Femur (tissue), 1 donor: ENCODE measurements around the gene METAP1D.
"Not testable (repeated sequence)": the region's sequence is repeated elsewhere in the genome, so short reads cannot be mapped to it uniquely, and the experiment has no call there.

Source experiments
- DNase-seq: peaks from one replicate; pipeline ENCODE4 v3.0.0-alpha.2; 2017

METAP1D gene

DNA sequence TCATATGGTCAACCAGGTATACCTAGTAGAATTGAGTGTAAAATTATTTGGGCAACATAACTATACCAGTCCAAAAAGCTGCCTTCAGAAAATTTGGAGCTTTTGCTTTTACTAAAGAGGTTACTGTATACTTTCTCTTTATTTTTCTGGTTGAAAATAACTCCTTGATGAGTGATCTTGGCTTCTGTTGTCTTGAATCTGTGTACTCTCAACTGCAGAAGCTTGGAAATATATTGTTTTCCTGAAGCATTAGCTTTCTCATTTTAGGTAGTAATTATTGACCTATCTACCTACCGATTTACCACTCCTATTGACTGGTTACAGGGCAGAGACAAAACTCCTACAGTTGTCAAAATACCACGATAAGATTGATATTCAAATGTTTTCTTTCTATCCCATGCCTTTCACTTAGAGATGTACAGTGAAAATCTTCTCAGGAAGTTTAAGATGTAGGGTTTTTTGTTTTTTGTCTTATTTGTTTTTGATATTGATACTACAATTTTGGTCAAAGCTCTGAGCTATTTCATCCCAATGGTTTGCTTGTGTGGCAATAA, 49.9 kb downstream of the METAP1D start:
- DNase-seq = no peak

GRCh38 chr2:172050479-172051125, 50.8 kb downstream of the METAP1D start:
- DNase-seq = no peak

DNA sequence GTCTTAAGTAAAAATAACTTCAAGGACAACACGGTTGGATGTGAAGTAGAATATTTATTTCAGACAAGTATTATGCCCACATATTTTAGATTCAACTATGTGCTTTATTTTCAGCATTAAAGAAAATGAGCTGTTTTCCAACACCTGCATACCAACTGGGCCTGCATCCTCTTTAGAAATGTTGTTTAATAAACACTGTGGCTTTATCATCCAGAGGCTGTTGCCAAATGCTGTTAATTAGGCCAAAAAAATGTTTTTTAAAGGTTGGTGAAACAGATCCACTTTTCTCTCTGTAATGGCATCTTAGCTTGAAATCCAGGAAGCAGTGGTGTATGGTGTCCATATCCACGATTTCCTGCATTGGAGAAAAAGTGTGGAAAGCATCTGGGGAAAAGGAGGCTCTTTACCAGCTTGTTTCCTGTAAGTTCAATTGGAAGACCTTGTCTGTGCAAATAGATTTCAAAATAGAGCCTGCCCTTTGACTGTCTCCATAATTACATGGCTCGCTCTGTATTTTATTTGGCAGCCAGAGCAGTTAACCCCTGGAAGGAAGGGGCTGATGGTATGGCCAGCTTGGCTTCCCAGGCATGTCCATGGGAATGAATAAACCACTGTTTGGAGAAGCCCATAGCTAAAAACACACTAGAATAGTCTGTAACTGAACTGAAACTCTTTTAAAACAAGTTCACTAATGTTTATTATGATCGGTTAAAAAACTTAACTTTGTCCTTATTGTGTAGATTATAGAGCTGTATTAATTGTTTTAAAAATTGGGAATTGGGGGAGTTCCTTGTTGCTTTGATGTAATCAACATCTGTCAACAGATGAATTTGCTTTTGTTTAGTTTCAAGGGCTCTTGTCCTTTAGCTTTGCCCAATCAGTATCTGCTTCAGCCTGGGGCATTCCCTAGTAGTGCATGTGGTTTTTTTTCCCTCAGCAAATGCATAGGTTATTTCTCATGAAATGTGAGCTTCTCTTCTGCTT, 52.5 kb downstream of the METAP1D start:
- DNase-seq = peak; percentile 46

DNA sequence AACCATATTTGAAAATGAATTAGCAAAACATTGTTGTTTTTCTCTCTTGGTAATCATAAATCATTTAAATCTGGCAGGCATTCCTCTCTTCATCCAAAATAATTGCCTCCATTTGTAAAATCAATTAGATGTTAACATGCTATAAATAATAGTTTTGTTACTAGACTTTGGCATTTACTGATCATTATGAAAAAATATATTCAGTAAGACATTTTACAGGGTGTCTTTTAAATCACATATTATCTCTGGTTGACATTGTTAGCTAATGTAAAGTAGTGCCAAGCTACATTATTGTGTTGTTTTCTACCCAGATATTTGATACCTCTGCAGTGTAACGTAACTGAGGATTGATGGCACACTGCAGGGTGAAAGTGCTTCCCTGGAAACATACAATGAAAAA, 53.7 kb downstream of the METAP1D start:
- DNase-seq = no peak

DNA sequence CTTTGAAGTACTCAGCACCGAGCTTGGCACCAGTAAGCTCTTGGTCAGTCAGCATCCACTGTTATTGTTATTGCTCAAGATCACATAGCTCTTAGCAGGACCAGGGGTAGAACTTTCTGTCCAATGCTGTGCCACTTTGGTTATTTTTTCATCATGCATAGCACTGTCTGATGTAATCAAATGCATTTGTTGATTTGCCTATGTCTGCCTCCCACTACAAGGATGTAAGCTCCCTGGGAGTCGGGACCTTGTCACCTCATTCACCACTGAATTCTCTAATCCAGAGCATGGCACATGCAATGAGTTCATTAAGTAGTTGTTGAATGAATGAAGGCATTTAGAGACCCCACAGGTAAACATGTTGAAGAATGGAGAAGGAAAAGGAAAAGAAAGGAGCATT, 56.5 kb downstream of the METAP1D start:
- no peak for DNase-seq

GRCh38 chr2:172058660-172059059, 58.9 kb downstream of the METAP1D start:
- no peak for DNase-seq

- DNase-seq = not testable (repeated sequence)
Observed at GRCh38 chr2:172060118-172060517, 60.4 kb downstream of the METAP1D start.

DNA sequence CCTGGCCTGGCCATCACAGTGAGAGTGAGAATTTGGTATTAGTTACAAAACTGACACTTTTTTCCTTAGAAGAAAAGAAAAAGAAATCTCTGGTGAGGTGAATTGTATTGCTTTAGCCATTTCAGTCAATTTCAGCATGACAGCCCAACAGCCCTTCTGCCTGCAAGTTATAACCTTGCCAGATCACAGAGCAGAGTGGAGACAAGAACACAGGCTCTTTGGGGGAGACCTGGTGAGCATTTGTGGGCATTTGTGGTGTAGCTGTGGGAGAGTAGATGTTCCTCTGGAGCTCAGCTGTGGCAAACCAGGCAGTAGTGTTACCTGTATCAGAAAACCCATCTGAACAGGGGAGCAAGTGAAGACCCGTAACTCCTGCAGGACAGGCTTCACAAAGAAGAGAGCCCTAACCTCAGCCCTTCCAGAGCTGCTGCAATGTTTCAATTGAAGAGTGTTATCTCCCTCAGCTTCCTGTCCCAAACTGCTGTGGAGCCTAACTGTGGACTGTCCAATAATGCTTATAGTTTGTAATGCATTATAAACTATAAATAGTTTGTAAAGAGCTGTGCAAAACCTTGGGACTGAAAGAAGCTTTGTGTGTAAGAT, 62.8 kb downstream of the METAP1D start:
- DNase-seq = no peak

- DNase-seq = no peak
Observed at GRCh38 chr2:172063446-172063845, 63.7 kb downstream of the METAP1D start.

DNA sequence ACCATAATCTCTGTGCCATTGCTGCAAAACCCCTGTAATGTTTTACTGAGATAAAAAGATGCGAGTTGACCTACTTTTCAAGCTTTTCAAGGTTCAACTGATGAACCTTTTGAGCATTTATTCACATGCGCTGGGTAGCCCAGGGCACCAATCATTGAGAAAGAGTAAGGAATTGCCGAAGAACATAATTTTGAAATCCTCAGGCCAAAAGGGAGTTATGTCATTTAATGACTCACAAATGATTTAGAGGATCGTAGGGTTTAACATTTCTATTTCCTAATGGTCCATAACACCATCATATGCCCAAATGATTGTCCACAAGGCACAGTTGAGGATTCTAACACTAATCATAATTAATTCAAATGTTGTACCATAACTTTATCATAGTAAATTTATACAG, 65.4 kb downstream of the METAP1D start:
- no peak for DNase-seq

DNA sequence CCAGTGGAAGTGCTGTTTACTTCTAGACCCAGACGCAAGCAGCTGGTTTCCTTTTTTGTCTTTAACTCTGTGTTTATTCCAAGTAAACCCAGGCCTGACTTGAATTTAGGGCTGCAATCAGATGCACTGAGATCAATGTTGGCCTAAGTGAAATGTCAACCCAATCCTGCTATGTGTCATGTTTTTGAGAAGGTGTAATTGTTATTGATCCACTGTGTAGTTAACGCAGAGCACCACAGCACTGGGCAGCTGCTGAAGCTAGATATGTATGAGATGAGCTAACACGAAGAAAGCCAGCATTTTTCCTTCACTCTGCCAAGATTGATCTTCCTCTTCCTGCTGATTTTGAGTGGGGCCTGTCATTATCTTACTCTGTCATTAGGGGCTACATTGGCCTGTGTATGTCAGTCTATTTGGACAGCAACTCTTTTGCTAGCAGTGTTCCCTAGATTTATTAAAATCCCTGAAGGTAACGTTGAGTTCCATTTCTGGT, 66.7 kb downstream of the METAP1D start:
- DNase-seq = no peak

- DNase-seq = not testable (repeated sequence)
Observed at GRCh38 chr2:172067905-172068304, 68.2 kb downstream of the METAP1D start.

- no peak for DNase-seq
Observed at GRCh38 chr2:172070936-172071335, 71.2 kb downstream of the METAP1D start.

- no peak for DNase-seq
Observed at GRCh38 chr2:172072303-172072702, 72.5 kb downstream of the METAP1D start.

GRCh38 chr2:172072706-172073105, 73.0 kb downstream of the METAP1D start:
- DNase-seq = no peak

- DNase-seq = no peak
Observed at GRCh38 chr2:172073518-172073917, 73.8 kb downstream of the METAP1D start.

GRCh38 chr2:172074254-172074653, 74.5 kb downstream of the METAP1D start:
- no peak for DNase-seq

- DNase-seq = no peak
Observed at GRCh38 chr2:172079416-172079815, 79.7 kb downstream of the METAP1D start.

GRCh38 chr2:172079838-172080640, 80.3 kb downstream of the METAP1D start:
- no peak for DNase-seq

DNA sequence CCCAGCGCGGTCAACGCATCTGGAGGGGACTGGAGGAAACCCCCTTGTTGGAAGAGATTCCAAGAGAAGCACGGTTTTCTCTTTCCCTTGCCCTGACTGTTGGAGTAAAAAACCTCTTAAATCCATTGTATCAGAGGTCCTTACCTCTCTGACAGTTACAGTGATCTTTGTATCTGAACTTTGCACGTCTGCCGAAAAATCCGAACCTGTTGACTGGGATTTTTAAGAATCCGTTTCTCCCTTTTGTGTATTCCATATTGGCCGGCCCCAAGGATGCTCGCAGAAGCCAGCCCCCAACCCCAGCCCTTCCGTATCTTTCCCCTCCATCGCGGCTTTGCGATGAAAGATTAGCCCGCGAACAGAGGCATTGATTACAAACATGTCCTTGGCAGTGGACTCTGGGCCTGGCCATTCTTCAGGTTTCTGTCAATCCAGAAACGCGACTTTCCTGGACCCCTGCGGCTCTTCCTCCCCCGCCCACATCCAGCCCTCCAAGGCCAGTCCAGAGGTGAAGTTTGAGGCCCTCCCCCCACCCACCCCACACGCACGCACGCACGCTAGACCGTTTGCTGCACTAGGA, 81.0 kb downstream of the METAP1D start:
- no peak for DNase-seq

GRCh38 chr2:172081221-172082022, 81.7 kb downstream of the METAP1D start:
- peak; percentile 29 for DNase-seq
